ENCODE measurements around the gene FRMPD4.
"Not testable (repeated sequence)": the region's sequence is repeated elsewhere in the genome, so short reads cannot be mapped to it uniquely, and the experiment has no call there.

The FRMPD4 gene

GRCh38 chrX:12443534-12444098, 305.3 kb downstream of the FRMPD4 start:
- no peak for DNase-seq

- no peak for DNase-seq
Measured at GRCh38 chrX:12446342-12447075, 308.2 kb downstream of the FRMPD4 start.

- no peak for DNase-seq
Measured at GRCh38 chrX:12447448-12448064, 309.3 kb downstream of the FRMPD4 start.

- DNase-seq: no peak
Measured at GRCh38 chrX:12452268-12452667, 314.0 kb downstream of the FRMPD4 start.

- DNase-seq: no peak
Measured at GRCh38 chrX:12460929-12461328, 322.7 kb downstream of the FRMPD4 start.

GRCh38 chrX:12463052-12463451, 324.8 kb downstream of the FRMPD4 start:
- DNase-seq: no peak

- no peak for DNase-seq
Measured at GRCh38 chrX:12463873-12464272, 325.6 kb downstream of the FRMPD4 start.

GRCh38 chrX:12467321-12467720, 329.0 kb downstream of the FRMPD4 start:
- no peak for DNase-seq

GRCh38 chrX:12469296-12469695, 331.0 kb downstream of the FRMPD4 start:
- no peak for DNase-seq

GRCh38 chrX:12471061-12471460, 332.8 kb downstream of the FRMPD4 start:
- DNase-seq: no peak

GRCh38 chrX:12480956-12481355, 342.7 kb downstream of the FRMPD4 start:
- DNase-seq: no peak

GRCh38 chrX:12488220-12488619, 349.9 kb downstream of the FRMPD4 start:
- DNase-seq: no peak

GRCh38 chrX:12488771-12489170, 350.5 kb downstream of the FRMPD4 start:
- DNase-seq: no peak

GRCh38 chrX:12489341-12489740, 351.1 kb downstream of the FRMPD4 start:
- no peak for DNase-seq

GRCh38 chrX:12494400-12495138, 356.3 kb downstream of the FRMPD4 start:
- DNase-seq: no peak

GRCh38 chrX:12496343-12496742, 358.1 kb downstream of the FRMPD4 start:
- no peak for DNase-seq

- DNase-seq: no peak
Measured at GRCh38 chrX:12497832-12498591, 359.7 kb downstream of the FRMPD4 start.

- DNase-seq: no peak
Measured at GRCh38 chrX:12505127-12505526, 366.9 kb downstream of the FRMPD4 start.

GRCh38 chrX:12515384-12515783, 377.1 kb downstream of the FRMPD4 start:
- DNase-seq: not testable (repeated sequence)

GRCh38 chrX:12526306-12526705, 388.0 kb downstream of the FRMPD4 start:
- DNase-seq: no peak

- not testable (repeated sequence) for DNase-seq
Measured at GRCh38 chrX:12538096-12538495, 399.8 kb downstream of the FRMPD4 start.

GRCh38 chrX:12542251-12542650, 404.0 kb downstream of the FRMPD4 start:
- DNase-seq: not testable (repeated sequence)

- no peak for DNase-seq
Measured at GRCh38 chrX:12548341-12548740, 410.1 kb downstream of the FRMPD4 start.

All from activated naive CD4-positive, alpha-beta T cell (primary cell).